Left ventricle myocardium inferior (tissue), 1 donor: ENCODE results near the gene FGFR3. TPM values are rescaled to one million over a fixed set of nuclear protein-coding genes. Genes with fewer than 3 reads are reported as not detected.

Experiments
- DNase-seq: peaks from one replicate; pipeline ENCODE4 v3.0.0-alpha.2; 2020
- H3K27ac ChIP-seq: fragments of 200-600 bp; replicated peaks from 2 replicates; pipeline ENCODE4 v1.8.0; 2021
- H3K27me3 ChIP-seq: fragments of 200-600 bp; 2 replicates; pipeline ENCODE4 v1.8.0; 2021; ENCODE audit warnings: low read depth
- H3K36me3 ChIP-seq: fragments of 200-600 bp; 2 replicates; pipeline ENCODE4 v1.8.0; 2021
- H3K4me1 ChIP-seq: fragments of 200-600 bp; 2 replicates; pipeline ENCODE4 v1.8.0; 2021
- H3K4me3 ChIP-seq: fragments of 200-600 bp; 2 replicates; pipeline ENCODE4 v1.8.0; 2021; ENCODE audit warnings: mild to moderate bottlenecking, moderate library complexity
- H3K9me3 ChIP-seq: fragments of 200-600 bp; replicated peaks from 2 replicates; pipeline ENCODE4 v1.8.0; 2021
- CTCF ChIP-seq: fragments of 200-600 bp; IDR thresholded peaks from 2 replicates; pipeline ENCODE4 v1.8.0; 2021; ENCODE audit warnings: antibody characterized with exemption, mild to moderate bottlenecking, borderline replicate concordance
- intact Hi-C: fragments of 100-400 bp; cut with micrococcal nuclease; formaldehyde crosslinking; loops from one replicate; pipeline ENCODE4 v1.11.0; 2022
- total RNA-seq: library from RNA; stranded (reverse); fragmentation: NEBNext Ultra II Directional; extraction: Animal tissue kit (Norgen Biotek cat#: 25700); gene quantifications from one replicate; pipeline ENCODE4 v1.2.1, GENCODE V29; 2021
- donor health status: DM: no; HTN: yes; CAD: no; lungs with severe emphysema.

FGFR3 gene
- total RNA-seq, 1 donor from 2014 or later: 3.5 TPM

DNA sequence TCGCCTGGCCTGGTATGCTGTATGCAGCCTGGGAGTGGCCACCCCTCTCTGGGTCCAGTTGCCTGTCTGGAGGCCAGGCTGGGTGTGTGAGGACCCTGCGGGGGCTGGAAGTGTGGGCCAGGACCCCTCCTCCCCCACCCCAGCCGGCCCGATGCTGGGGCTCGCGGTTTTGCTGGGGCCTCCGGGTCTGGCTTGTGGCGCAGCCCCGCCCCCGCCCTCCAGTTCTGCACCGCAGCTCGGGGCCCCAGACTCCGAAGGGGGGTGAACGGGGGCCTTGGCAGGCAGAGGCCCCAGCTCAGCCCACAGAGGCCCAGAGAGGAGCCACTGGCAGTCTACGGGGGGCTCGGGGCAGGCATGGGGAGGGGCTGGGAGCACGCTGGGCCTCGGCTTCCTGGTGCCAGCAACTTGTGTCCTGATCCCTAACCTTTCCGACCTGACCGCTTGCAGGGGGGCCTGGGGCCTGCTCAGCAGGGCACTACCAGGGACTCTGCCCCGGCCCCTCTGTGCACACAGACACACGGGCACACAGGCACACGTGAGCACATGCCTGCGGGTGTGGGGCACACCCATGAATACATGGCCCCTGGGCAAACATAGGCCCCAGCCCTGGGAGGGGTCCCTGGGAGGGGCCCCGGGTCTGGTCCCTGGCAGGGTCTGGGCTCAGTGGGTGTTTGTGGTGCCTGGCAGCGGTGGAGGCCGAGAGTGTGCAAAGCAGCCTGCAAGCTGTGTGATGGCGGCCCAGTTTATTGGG, 21.4 kb upstream of the FGFR3 start:
- no peak for DNase-seq
- no peak for TF ChIP-seq CTCF
- H3K27me3 ChIP-seq: peaks cover 34% of the 10 kb centered on the region
- H3K9me3 ChIP-seq: no peaks in the 10 kb centered on the region
- no peak overlapping the region for H3K4me3 ChIP-seq
- H3K27ac ChIP-seq: no peak overlapping the region
- peaks cover 4% of the 10 kb centered on the region for H3K4me1 ChIP-seq
- intact Hi-C loops: no loop called here
- H3K36me3 ChIP-seq: no peaks in the 10 kb centered on the region

DNA sequence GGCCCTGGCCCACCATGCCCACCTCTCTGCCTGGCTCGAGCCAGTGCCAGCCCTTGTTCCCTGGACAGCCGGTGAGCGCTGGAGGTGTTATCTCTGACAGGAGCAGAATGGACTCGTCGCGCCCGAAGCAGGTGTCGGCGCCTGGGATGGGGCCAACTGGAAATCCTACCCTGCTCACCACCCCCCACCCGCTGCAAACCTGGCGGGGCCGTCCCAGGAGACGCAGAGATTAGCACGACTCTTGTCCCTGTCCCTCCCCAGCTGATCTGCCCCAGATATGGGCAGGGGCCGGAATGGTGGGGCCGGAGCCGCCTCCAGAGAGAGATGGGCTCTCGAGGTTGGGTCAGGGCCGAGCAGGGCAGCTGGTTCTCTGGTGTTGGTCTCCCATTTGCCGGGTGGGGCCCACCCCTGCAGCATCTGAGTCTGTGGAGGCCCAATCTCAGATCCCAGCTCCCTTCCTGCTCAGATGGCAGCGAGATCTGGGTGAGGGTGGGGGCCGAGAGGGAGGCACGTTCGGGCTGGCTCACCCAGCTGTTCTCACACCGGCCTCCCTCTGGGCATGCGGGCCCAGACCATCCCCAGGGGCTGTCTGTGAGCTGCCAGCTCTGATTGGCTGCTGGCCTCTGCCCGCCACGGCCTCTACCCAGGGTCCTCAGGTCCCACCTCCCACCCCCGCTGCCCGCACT, 20.1 kb upstream of the FGFR3 start:
- Histone ChIP-seq H3K9me3 (no peaks in the 10 kb centered on the region), H3K4me3 (no peak overlapping the region), H3K27ac (no peak overlapping the region), H3K27me3 (peaks cover 33% of the 10 kb centered on the region), H3K4me1 (peaks cover under 1% of the 10 kb centered on the region), H3K36me3 (no peaks in the 10 kb centered on the region)
- no peak for TF ChIP-seq CTCF
- no peak for DNase-seq
- intact Hi-C loops: no loop called here

DNA sequence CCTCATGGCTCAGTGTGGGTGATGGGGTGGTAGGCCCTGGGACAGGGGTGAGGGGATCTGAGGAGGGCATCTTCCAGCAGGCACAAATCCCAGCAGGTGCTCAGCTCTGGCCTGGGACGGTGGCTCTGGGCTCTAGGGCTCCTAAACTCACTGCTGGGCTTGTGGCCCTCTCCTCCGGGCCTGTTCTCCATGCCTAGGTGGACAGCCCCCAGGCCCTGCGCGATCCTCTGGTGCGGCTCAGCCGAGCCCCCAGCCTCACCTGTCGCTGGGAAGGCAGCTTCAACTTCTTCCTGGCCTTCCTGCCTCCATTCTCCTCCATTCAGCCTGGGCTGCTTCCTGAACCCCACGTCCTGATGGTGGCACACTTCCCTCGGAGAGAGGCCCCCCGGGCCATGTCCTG, 19.3 kb upstream of the FGFR3 start:
- H3K4me1 ChIP-seq: peaks cover 5% of the 10 kb centered on the region
- no peak for DNase-seq
- no peak overlapping the region for H3K27ac ChIP-seq
- H3K9me3 ChIP-seq: no peaks in the 10 kb centered on the region
- no peak for TF ChIP-seq CTCF
- H3K27me3 ChIP-seq: peaks cover 33% of the 10 kb centered on the region
- intact Hi-C loops: no loop called here
- H3K36me3 ChIP-seq: no peaks in the 10 kb centered on the region
- no peak overlapping the region for H3K4me3 ChIP-seq

GRCh38 chr4:1775731-1776500, 17.2 kb upstream of the FGFR3 start:
- intact Hi-C loops: no loop called here
- Histone ChIP-seq H3K4me3 (no peak overlapping the region), H3K4me1 (peaks cover 5% of the 10 kb centered on the region), H3K27me3 (peaks cover 15% of the 10 kb centered on the region), H3K27ac (no peak overlapping the region), H3K36me3 (no peaks in the 10 kb centered on the region), H3K9me3 (no peaks in the 10 kb centered on the region)
- DNase-seq: no peak
- TF ChIP-seq CTCF: no peak

- intact Hi-C loops: no loop called here
- H3K27me3 ChIP-seq: peaks cover 14% of the 10 kb centered on the region
- no peak overlapping the region for H3K4me3 ChIP-seq
- H3K4me1 ChIP-seq: peaks cover 5% of the 10 kb centered on the region
- DNase-seq: no peak
- H3K9me3 ChIP-seq: no peaks in the 10 kb centered on the region
- no peaks in the 10 kb centered on the region for H3K36me3 ChIP-seq
- H3K27ac ChIP-seq: no peak overlapping the region
- no peak for TF ChIP-seq CTCF
Observed at GRCh38 chr4:1776521-1777161, 16.5 kb upstream of the FGFR3 start.
